ENCODE data around the gene FOXD2.
"Not testable (repeated sequence)": the region's sequence is repeated elsewhere in the genome, so short reads cannot be mapped to it uniquely, and the experiment has no call there.

Gene FOXD2

GRCh38 chr1:47440599-47441081 lies 2.8 kb downstream of the FOXD2 start:
- DNase-seq: no peak

- DNase-seq: no peak
Observed at GRCh38 chr1:47441450-47442106, 3.7 kb downstream of the FOXD2 start.

- no peak for DNase-seq
Observed at GRCh38 chr1:47442202-47442601, 4.4 kb downstream of the FOXD2 start.

- no peak for DNase-seq
Observed at GRCh38 chr1:47442842-47443529, 5.1 kb downstream of the FOXD2 start.

GRCh38 chr1:47443530-47444296 lies 5.9 kb downstream of the FOXD2 start:
- DNase-seq: no peak

GRCh38 chr1:47444297-47444561 lies 6.4 kb downstream of the FOXD2 start:
- DNase-seq: no peak

- DNase-seq: no peak
Observed at GRCh38 chr1:47444562-47445465, 7.0 kb downstream of the FOXD2 start.

GRCh38 chr1:47445823-47446550 lies 8.1 kb downstream of the FOXD2 start:
- no peak for DNase-seq

GRCh38 chr1:47448462-47449222 lies 10.8 kb downstream of the FOXD2 start:
- no peak for DNase-seq

GRCh38 chr1:47449822-47450552 lies 12.1 kb downstream of the FOXD2 start:
- no peak for DNase-seq

GRCh38 chr1:47450606-47451005 lies 12.8 kb downstream of the FOXD2 start:
- DNase-seq: no peak

- DNase-seq: no peak
Observed at GRCh38 chr1:47452426-47452825, 14.6 kb downstream of the FOXD2 start.

- DNase-seq: not testable (repeated sequence)
Observed at GRCh38 chr1:47453910-47454309, 16.1 kb downstream of the FOXD2 start.

GRCh38 chr1:47456250-47456649 lies 18.4 kb downstream of the FOXD2 start:
- no peak for DNase-seq

GRCh38 chr1:47457547-47457946 lies 19.7 kb downstream of the FOXD2 start:
- DNase-seq: not testable (repeated sequence)

GRCh38 chr1:47459253-47459788 lies 21.5 kb downstream of the FOXD2 start:
- DNase-seq: no peak

- no peak for DNase-seq
Observed at GRCh38 chr1:47460040-47460439, 22.2 kb downstream of the FOXD2 start.

GRCh38 chr1:47460456-47460855 lies 22.6 kb downstream of the FOXD2 start:
- no peak for DNase-seq

- DNase-seq: no peak
Observed at GRCh38 chr1:47465605-47466004, 27.8 kb downstream of the FOXD2 start.

- no peak for DNase-seq
Observed at GRCh38 chr1:47468709-47469389, 31.0 kb downstream of the FOXD2 start.
